GM12864 (cell line): Measurements from ENCODE around the gene DMGDH.

ENCODE experiments used
- DNase-seq: peaks from one replicate; pipeline ENCODE4 v3.0.0-alpha.2; 2011; ENCODE audit warnings: low read depth
- H3K4me3 ChIP-seq: 2 replicates; pipeline ENCODE4 v1.5.1; 2011; ENCODE audit warnings: mild to moderate bottlenecking, low read depth, low read length, control low read depth
- TF ChIP-seq, protein P1 (sequence below): IDR thresholded peaks from 2 replicates; pipeline ENCODE4 v1.5.1; 2011; ENCODE audit warnings: low read depth, mild to moderate bottlenecking, moderate library complexity, low read length, control low read depth, inconsistent platforms; ENCODE audit errors: missing control alignments

Gene DMGDH

DNA sequence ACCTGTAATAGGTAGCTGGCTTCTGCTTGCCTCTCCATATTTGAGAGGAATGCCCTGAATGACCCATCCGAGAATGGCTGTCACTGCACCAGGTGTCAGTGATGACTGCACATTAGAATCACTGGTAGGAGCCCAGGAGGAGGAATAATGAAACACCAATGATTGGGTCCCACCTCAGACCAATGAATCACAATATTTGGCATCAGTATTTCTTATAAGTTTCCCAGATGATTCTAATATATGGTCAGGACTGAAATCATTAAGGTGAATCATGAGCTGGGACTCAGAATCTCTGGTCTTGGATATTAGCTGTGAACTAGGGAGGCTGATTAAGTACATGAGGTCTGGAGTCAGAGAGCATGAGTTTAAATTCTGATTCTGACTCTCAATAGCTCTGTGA, 107.7 kb downstream of the DMGDH start:
- DNase-seq, result no peak
- TF ChIP-seq, protein P1, sequence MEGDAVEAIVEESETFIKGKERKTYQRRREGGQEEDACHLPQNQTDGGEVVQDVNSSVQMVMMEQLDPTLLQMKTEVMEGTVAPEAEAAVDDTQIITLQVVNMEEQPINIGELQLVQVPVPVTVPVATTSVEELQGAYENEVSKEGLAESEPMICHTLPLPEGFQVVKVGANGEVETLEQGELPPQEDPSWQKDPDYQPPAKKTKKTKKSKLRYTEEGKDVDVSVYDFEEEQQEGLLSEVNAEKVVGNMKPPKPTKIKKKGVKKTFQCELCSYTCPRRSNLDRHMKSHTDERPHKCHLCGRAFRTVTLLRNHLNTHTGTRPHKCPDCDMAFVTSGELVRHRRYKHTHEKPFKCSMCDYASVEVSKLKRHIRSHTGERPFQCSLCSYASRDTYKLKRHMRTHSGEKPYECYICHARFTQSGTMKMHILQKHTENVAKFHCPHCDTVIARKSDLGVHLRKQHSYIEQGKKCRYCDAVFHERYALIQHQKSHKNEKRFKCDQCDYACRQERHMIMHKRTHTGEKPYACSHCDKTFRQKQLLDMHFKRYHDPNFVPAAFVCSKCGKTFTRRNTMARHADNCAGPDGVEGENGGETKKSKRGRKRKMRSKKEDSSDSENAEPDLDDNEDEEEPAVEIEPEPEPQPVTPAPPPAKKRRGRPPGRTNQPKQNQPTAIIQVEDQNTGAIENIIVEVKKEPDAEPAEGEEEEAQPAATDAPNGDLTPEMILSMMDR, result no peak
- no peak overlapping the region for H3K4me3 ChIP-seq

DNA sequence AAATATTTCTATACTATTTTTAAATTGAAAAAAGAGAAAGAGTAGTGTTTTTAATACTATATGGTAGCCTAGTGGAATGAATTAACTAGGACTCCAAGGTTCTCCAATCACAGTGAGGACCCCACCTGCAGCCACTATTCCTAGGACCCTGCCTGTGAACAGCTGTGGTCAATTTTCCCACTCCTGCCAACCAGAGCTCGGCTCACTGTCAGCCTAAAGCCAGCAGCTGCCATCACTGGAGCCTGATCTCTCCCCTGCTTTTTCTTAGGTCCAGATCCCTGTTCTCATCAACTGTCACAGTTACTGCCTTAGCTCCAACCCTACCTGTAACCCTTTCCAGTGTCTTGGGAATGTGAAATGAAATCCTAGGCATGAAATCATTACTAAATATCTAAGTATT, 109.7 kb downstream of the DMGDH start:
- H3K4me3 ChIP-seq, result no peak overlapping the region
- TF ChIP-seq, protein P1, result no peak
- no peak for DNase-seq

DNA sequence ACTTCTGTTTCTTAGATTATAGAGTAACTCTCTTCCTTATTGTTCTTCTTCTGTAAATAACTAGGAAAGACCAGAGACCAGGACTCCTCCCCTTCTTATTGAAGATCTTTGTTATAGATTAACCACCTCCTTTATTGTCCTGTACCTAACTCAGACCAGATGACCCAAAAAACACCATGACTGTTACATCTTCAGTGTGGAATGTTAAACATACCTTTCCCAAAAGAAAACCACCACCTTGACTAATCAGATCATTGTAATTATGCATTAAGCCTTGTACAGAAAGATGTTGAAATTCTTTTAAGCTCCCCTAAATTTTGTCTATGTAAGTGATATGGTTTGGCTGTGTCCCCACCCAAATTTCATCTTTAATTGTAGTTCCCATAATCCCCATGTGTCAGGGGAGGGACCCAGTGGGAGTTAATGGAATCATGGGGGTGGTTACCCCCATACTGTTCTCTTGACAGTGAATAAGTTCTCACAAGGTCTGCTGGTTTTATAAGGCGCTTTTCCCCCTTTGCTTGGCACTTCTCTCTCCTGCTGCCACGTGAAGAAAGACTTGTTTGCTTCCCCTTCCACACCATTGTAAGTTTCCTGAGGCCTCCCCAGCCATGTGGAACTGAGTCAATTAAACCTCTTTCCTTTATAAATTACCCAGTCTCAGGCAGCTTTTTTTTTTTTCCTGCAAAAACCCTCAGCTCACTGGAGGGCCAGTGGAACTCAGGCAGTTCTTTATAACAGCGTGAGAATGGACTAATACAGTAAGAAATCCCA, 110.6 kb downstream of the DMGDH start:
- H3K4me3 ChIP-seq, result no peak overlapping the region
- TF ChIP-seq, protein P1, result no peak
- no peak for DNase-seq

DNA sequence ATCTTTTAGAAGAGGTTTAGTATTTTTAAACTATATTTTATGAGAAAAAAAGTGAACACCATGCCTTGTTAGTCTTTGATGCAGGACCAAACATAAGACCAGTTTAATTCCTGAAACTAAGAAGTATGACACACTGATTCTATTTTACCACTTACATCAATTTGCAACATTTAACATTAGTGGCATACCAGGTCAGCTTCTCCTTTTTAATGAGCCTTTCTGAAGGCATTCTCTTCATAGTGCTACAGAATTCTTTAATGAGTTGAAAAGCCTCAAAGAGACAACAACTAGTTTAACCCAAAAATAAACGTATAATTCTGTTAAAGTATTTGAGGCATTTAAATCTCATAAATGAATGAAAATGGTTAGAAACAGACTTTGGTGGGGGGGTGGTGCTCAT, 112.6 kb downstream of the DMGDH start:
- H3K4me3 ChIP-seq, result no peak overlapping the region
- TF ChIP-seq, protein P1, result no peak
- DNase-seq, result no peak

DNA sequence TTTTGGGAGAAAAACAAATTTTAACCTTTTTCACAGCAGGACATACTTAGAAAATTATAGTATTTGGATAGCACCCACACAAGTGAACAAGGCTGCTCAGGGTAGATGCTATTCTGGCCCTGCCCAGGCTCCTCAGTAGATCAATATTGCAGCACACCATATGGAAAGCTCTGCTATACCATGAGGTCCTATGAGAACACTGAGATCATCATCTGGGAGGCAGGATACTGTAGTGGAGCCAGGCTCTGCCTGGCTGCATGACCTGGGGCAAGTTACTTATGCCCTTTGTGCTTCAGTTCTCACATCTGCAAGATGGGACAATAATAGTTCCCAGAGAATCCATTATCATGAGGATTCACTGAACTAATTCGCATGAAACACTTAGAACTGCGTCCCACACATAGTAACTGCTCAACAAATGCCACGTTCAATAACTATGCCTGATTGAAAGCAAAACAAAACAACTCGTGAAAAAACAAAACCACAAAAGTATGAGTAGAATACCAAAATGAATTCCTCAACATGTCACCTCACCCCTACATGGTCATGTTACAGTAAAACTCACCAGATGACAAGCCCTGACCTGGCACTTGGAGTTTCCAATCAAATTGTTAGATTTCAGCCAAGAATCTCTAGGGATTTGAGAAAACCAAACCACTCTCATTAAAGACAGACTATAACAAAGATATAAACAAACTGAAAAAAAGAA, 116.2 kb downstream of the DMGDH start:
- H3K4me3 ChIP-seq, result no peak overlapping the region
- DNase-seq, result peak; percentile 27
- TF ChIP-seq, protein P1, result no peak
